Activated CD4-positive, CD25-positive, alpha-beta regulatory T cell treated with anti-CD3 and anti-CD28 coated beads, Interleukin-2, amount 50 U/mL, for 16 hours (primary cell): ENCODE measurements around the gene LSS.
"Not testable (repeated sequence)": the region's sequence is repeated elsewhere in the genome, so short reads cannot be mapped to it uniquely, and the experiment has no call there.

Source experiments
- DNase-seq: peaks from one replicate; pipeline ENCODE4 v3.0.0-alpha.2; 2020; ENCODE audit warnings: low read depth, low spot score

The LSS gene

GRCh38 chr21:46170436-46171193, 58.0 kb downstream of the LSS start:
- not testable (repeated sequence) for DNase-seq

- no peak for DNase-seq
Observed at GRCh38 chr21:46168659-46169386, 59.8 kb downstream of the LSS start.

GRCh38 chr21:46168238-46168637, 60.3 kb downstream of the LSS start:
- no peak for DNase-seq

DNA sequence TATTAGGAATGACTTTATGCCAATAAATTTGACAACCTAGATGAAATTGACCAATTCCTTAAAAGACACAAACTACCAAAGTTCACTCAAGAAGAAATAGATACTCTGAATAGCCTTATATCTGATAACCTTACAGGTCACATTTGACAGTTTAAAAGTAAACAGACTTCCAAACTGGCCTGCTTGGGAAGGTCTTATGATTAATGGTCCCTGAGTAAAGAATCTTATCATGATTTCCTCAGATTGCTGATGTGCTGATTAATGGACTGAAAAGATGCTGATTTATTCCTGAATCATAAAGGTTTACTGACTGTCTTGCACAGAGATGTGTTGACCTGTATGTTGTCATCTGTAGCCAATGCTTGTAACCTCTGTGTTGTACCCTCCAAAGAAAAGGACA, 63.5 kb downstream of the LSS start:
- no peak for DNase-seq

GRCh38 chr21:46163380-46163779, 65.2 kb downstream of the LSS start:
- no peak for DNase-seq

GRCh38 chr21:46161633-46162592, 66.7 kb downstream of the LSS start:
- no peak for DNase-seq

DNA sequence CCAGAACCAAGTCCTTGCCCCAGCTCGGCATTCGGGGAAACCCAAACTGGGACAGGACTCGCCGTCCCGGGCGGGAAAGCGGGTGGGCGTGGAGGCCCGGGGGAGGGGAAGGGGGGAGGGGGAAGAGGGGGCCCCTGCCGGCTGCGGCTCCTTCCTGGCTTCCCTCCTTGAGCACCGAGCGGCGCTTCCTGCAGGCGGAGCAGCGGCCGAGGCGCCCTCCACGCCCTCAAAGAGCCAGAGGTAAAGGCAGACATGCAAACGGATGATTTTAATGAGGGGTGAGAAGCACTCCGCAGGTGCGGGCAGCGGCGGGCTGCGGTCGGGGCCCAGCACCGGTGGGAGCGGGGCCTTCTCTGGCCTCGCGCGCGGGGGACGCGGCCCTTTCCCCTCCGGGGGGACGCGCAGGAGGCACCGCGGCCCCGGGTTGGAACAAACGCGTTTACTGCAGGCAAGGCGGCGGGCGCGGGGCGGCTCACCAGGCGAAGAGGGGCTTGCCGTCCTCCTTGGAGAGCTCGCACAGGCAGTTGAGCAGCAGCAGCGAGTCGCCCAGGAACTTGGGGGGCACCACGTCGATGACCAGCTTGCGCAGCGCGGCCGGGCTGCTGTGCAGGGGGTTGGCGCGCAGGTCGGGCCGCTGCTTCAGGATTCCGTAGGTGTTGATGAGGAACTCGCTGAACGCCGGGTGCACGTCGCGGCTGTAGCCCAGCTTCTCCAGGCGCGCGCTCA, 67.5 kb downstream of the LSS start:
- no peak for DNase-seq

GRCh38 chr21:46160657-46160906, 68.0 kb downstream of the LSS start:
- DNase-seq: no peak

GRCh38 chr21:46159841-46160656, 68.5 kb downstream of the LSS start:
- no peak for DNase-seq

- no peak for DNase-seq
Observed at GRCh38 chr21:46159390-46159789, 69.2 kb downstream of the LSS start.

GRCh38 chr21:46158666-46159300, 69.8 kb downstream of the LSS start:
- DNase-seq: no peak

DNA sequence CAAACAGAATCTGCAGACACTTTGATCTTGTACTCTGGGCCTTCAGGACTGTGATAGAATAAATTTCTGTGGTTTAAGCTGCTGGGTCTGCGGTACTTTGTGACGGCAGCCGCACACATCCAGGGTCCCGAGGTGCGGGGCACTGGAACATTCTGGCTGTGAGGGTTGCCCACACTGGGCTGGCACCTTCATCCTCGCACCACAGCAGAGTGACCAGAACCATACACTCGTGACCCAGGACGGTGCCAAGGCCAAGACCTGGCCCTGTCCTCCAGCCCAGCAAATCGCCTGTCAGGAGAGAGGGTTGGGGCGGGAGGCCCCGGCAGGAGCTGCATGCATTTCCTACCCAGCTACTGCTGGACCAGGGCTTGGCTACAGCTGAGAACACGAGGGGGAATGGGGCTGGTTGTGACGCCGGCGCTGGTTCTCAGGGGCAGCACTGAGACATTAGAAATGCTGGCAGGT, 70.6 kb downstream of the LSS start:
- DNase-seq: no peak

DNA sequence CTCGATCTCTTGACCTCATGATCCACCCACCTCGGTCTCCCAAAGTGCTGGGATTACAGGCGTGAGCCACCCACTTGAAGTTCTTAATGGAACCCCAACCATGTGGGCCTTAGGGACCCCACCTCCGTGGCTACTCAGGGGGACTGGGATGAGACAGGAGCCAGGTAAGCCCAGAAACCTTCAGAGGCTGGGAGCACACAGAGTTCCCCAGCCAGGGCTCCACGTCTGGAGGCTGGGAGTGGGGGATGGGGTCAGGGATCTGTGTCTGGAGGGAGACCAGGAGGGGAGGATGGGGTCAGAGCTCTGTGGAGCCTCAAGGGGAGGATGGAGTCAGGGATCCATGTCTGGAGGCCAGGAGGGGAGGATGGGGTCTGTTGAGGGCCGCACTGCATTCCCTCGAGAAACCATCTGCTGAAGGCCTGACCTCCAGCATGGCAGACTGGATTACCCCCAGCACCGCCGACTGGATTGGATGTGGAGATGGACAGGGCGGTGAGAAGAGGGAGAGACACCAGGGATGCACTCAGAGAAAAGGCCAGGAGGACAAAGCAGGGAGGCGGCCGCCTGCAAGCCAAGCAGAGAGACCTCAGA, 71.1 kb downstream of the LSS start:
- no peak for DNase-seq

GRCh38 chr21:46156678-46157077, 71.9 kb downstream of the LSS start:
- DNase-seq: no peak

- DNase-seq: no peak
Observed at GRCh38 chr21:46156378-46156645, 72.3 kb downstream of the LSS start.

GRCh38 chr21:46155514-46156377, 72.8 kb downstream of the LSS start, which contains the start of gene FTCD:
FTCD (minus strand) TSS chr21:46155579; CDS start chr21:46155523, 56 bp downstream.
- DNase-seq: no peak

- no peak for DNase-seq
Observed at GRCh38 chr21:46154955-46155513, 73.5 kb downstream of the LSS start.

- no peak for DNase-seq
Observed at GRCh38 chr21:46154155-46154954, 74.2 kb downstream of the LSS start.
